Measurements from ENCODE around the gene SIMC1.

DNA sequence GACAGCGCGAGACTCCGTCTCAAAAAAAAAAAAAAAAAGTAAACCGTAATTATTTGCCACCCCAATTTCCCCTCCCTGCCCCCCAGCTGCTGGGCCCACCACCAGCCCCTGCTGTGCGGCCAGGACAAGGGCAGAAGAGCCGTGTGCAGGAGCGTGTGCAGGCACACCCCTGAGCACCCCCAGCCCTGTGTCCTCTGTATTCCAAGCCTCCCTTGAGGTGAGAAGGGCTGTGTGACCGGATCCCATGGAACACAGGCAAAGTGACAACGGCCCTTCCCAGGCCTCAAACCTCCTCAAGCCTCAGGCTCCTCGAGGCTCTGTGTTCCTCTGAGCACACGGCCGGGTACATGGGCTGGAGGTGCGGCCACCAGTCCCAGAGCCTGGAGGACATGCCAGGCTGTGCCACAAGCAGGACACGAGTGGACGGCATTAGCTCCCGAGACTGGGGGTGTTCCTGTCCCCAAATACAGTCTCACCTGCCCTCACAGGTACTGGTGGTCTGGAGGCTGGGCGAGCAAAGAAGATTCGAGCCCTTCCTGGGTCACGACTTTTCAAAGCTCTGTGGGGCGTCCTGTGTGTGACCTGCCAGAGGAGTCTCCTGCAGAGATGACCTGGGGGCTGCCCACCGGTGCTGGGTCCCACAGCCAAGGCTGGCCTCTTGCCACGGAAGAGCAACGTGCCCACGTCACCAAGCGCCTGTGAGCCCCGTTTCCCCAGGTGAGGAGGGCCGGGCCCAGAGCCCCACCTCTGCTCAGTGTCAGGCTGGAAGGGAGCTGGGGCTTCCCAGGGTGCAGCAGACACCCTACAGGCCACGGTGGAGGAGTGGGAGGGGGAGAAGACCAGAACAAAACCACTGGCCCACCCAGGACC is 47.1 kb upstream of the SIMC1 start:
- TF ChIP-seq, protein P1, sequence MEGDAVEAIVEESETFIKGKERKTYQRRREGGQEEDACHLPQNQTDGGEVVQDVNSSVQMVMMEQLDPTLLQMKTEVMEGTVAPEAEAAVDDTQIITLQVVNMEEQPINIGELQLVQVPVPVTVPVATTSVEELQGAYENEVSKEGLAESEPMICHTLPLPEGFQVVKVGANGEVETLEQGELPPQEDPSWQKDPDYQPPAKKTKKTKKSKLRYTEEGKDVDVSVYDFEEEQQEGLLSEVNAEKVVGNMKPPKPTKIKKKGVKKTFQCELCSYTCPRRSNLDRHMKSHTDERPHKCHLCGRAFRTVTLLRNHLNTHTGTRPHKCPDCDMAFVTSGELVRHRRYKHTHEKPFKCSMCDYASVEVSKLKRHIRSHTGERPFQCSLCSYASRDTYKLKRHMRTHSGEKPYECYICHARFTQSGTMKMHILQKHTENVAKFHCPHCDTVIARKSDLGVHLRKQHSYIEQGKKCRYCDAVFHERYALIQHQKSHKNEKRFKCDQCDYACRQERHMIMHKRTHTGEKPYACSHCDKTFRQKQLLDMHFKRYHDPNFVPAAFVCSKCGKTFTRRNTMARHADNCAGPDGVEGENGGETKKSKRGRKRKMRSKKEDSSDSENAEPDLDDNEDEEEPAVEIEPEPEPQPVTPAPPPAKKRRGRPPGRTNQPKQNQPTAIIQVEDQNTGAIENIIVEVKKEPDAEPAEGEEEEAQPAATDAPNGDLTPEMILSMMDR (IDR thresholded peaks at IDR 0.05): no peak
- no peak for TF ChIP-seq EZH2 (IDR thresholded peaks at IDR 0.05; ENCODE audit: borderline replicate concordance, insufficient read depth, low read depth, low read length, poor library complexity, severe bottlenecking)
